ENCODE measurements around the gene DBNDD2.

- peak in 1 of 5 experiments; percentile 14 for TF ChIP-seq CTCF (IDR thresholded peaks at IDR 0.05)
- no peak for TF ChIP-seq POLR2A (IDR thresholded peaks at IDR 0.05)
- no peak for TF ChIP-seq POLR2AphosphoS5 (IDR thresholded peaks at IDR 0.05)
These were observed 51.5 kb downstream of the DBNDD2 start for GRCh38 chr20:45459606-45460005.
